HPDE6-E6E7 (cell line): Measurements from ENCODE around the gene KRTAP10-6.
"Not testable (repeated sequence)": the region's sequence is repeated elsewhere in the genome, so short reads cannot be mapped to it uniquely, and the experiment has no call there.

Source experiments
- DNase-seq: peaks from one replicate; pipeline ENCODE4 v3.0.0; 2011; ENCODE audit warnings: missing footprints; ENCODE audit errors: extremely low spot score

KRTAP10-6 gene

GRCh38 chr21:44592446-44593311 is at the start of gene KRTAP10-6:
Gene KRTAP10-6, minus strand, starts transcription at chr21:44592505. Its CDS starts 21 bp downstream, at chr21:44592484.
- no peak for DNase-seq

GRCh38 chr21:44640761-44641160 is 48.5 kb upstream of the KRTAP10-6 start:
- no peak for DNase-seq

GRCh38 chr21:44639331-44639655 is 47.0 kb upstream of the KRTAP10-6 start:
- DNase-seq: no peak

GRCh38 chr21:44638506-44639330 is 46.4 kb upstream of the KRTAP10-6 start:
- not testable (repeated sequence) for DNase-seq

- DNase-seq: not testable (repeated sequence)
These were observed 45.6 kb upstream of the KRTAP10-6 start for GRCh38 chr21:44637851-44638348.

GRCh38 chr21:44637018-44637850 is 44.9 kb upstream of the KRTAP10-6 start, which contains the start of gene KRTAP10-10:
Gene KRTAP10-10, plus strand, starts transcription at chr21:44637356. Its CDS starts 62 bp downstream, at chr21:44637418.
- DNase-seq: no peak

GRCh38 chr21:44636209-44637017 is 44.1 kb upstream of the KRTAP10-6 start:
- DNase-seq: no peak

GRCh38 chr21:44632067-44632466 is 39.8 kb upstream of the KRTAP10-6 start:
- DNase-seq: no peak

- no peak for DNase-seq
These were observed 38.1 kb upstream of the KRTAP10-6 start for GRCh38 chr21:44630440-44630839.

- no peak for DNase-seq
These were observed 36.5 kb upstream of the KRTAP10-6 start for GRCh38 chr21:44628707-44629391.

- not testable (repeated sequence) for DNase-seq
These were observed 35.5 kb upstream of the KRTAP10-6 start for GRCh38 chr21:44627831-44628233.

GRCh38 chr21:44627181-44627822 is 35.0 kb upstream of the KRTAP10-6 start:
- not testable (repeated sequence) for DNase-seq

- no peak for DNase-seq
These were observed 34.4 kb upstream of the KRTAP10-6 start, which contains the start of gene KRTAP10-9 for GRCh38 chr21:44626673-44627143. Gene KRTAP10-9, plus strand, starts transcription at chr21:44627093. Its CDS starts 79 bp downstream, at chr21:44627172.

- DNase-seq: no peak
These were observed 34.0 kb upstream of the KRTAP10-6 start for GRCh38 chr21:44626262-44626661.

- no peak for DNase-seq
These were observed 33.5 kb upstream of the KRTAP10-6 start for GRCh38 chr21:44625756-44626155.

GRCh38 chr21:44623575-44623974 is 31.3 kb upstream of the KRTAP10-6 start:
- DNase-seq: no peak

- DNase-seq: no peak
These were observed 27.6 kb upstream of the KRTAP10-6 start for GRCh38 chr21:44619886-44620285.

- DNase-seq: no peak
These were observed 26.6 kb upstream of the KRTAP10-6 start for GRCh38 chr21:44618909-44619308.

- DNase-seq: no peak
These were observed 26.2 kb upstream of the KRTAP10-6 start for GRCh38 chr21:44618504-44618903.
